ENCODE results near the gene MRPS31. TPM values are rescaled to one million over a fixed set of nuclear protein-coding genes. Genes with fewer than 3 reads are reported as not detected.

MRPS31 gene
- total RNA-seq, 1 donor from 2014 or later, result 28.8 TPM

DNA sequence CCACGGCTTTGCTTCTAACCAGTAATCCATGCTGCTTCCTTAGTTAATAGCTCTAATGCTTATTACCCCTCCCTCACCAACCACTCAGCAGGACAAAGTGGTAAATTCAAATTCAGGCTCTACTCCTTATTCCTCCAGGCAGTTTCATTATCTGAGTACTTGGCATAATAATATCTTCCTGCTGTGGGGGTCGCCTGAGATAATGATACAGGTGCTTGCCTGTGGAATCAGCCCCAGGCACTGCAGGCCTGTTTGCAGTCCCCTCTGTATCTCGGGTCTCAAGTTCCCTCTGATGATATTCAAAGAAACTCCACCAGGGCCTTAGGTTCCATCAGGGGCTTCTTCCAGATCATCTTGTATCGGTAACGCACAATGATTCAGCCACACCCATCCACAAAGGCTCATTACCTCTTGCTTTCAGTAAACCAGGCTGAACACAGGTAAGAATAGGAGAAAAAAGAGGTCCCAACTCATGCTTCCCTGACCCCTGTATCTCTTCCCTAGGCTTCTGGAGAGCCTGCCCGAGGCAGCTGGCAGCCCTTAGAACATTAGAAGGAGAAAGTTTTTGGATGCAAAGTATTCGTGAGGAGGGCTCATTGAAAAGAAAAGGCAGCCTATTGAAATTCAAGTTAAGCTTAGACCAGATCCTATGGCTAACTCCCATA is 90.2 kb downstream of the MRPS31 start:
- H3K27me3 Mint-ChIP-seq (ENCODE audit: unreplicated experiment), result no peaks in the 10 kb centered on the region
- TF ChIP-seq, protein P1, sequence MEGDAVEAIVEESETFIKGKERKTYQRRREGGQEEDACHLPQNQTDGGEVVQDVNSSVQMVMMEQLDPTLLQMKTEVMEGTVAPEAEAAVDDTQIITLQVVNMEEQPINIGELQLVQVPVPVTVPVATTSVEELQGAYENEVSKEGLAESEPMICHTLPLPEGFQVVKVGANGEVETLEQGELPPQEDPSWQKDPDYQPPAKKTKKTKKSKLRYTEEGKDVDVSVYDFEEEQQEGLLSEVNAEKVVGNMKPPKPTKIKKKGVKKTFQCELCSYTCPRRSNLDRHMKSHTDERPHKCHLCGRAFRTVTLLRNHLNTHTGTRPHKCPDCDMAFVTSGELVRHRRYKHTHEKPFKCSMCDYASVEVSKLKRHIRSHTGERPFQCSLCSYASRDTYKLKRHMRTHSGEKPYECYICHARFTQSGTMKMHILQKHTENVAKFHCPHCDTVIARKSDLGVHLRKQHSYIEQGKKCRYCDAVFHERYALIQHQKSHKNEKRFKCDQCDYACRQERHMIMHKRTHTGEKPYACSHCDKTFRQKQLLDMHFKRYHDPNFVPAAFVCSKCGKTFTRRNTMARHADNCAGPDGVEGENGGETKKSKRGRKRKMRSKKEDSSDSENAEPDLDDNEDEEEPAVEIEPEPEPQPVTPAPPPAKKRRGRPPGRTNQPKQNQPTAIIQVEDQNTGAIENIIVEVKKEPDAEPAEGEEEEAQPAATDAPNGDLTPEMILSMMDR (IDR thresholded peaks at IDR 0.05; ENCODE audit: partially characterized antibody, unreplicated experiment), result no peak
- peaks cover 2% of the 10 kb centered on the region for H3K4me1 Mint-ChIP-seq (ENCODE audit: low read depth, unreplicated experiment)
- H3K9me3 Mint-ChIP-seq (ENCODE audit: unreplicated experiment), result no peaks in the 10 kb centered on the region
- DNase-seq, result no peak
- no peaks in the 10 kb centered on the region for H3K36me3 Mint-ChIP-seq (ENCODE audit: unreplicated experiment)
- no peak overlapping the region for H3K4me3 Mint-ChIP-seq (ENCODE audit: unreplicated experiment)
- no peak overlapping the region for H3K27ac Mint-ChIP-seq (ENCODE audit: unreplicated experiment)

DNA sequence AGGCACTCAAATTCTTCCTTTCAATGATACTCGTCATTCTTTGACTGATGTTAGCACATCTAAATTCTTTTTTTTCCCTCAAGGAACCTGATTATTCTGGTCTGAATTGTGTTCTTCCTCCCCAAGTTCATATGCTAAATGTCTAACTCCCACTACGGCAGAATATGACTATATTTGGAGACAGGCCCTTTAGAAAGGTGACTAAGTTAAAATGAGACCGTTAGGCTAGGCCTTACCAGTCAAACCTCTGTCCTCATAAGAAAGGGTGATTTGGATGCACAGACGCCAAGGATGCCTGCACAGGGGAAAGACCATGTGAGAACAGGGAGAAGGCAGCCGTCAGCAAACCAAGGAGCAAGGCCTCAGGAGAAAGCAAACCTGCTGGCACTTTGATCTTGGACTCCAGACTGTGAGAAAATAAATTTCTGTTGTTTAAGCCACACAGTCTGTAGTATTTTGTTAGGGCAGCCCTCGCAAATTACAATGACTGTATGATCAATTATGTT is 91.5 kb downstream of the MRPS31 start:
- Mint-ChIP-seq H3K36me3 (ENCODE audit: unreplicated experiment) (no peaks in the 10 kb centered on the region), H3K9me3 (ENCODE audit: unreplicated experiment) (no peaks in the 10 kb centered on the region), H3K27me3 (ENCODE audit: unreplicated experiment) (no peaks in the 10 kb centered on the region), H3K4me1 (ENCODE audit: low read depth, unreplicated experiment) (peaks cover 2% of the 10 kb centered on the region), H3K4me3 (ENCODE audit: unreplicated experiment) (no peak overlapping the region), H3K27ac (ENCODE audit: unreplicated experiment) (no peak overlapping the region)
- TF ChIP-seq, protein P1 (IDR thresholded peaks at IDR 0.05; ENCODE audit: partially characterized antibody, unreplicated experiment), result no peak
- DNase-seq, result no peak

Small RNA genes lying within 50 kb of the gene (microRNA-seq; reads per million reads assigned to microRNA genes)
- gene MIR320D1 (ENCODE audit: unreplicated experiment) (not detected), gene MIR621 (ENCODE audit: unreplicated experiment) (not detected)

Other genes starting within 250 kb of the MRPS31 start
- 1.4 TPM for gene FOXO1, start 104.5 kb downstream of the MRPS31 start, total RNA-seq (ENCODE audit: unreplicated experiment)
- gene SLC25A15, start 18.4 kb upstream of the MRPS31 start, total RNA-seq (ENCODE audit: unreplicated experiment), result 7.3 TPM
- 9.8 TPM for gene ELF1, start 248.1 kb upstream of the MRPS31 start, total RNA-seq (ENCODE audit: unreplicated experiment)

All from glutamatergic neuron (in vitro differentiated cells).